ENCODE data around the gene ADCY10. TPM values are rescaled to one million over a fixed set of nuclear protein-coding genes. Genes with fewer than 3 reads are reported as not detected.

The ADCY10 gene
- total and polyA plus RNA-seq, 2 of the 4 experiments (the other 2 are of a cell fraction) = under 0.01 to 0.03 TPM

DNA sequence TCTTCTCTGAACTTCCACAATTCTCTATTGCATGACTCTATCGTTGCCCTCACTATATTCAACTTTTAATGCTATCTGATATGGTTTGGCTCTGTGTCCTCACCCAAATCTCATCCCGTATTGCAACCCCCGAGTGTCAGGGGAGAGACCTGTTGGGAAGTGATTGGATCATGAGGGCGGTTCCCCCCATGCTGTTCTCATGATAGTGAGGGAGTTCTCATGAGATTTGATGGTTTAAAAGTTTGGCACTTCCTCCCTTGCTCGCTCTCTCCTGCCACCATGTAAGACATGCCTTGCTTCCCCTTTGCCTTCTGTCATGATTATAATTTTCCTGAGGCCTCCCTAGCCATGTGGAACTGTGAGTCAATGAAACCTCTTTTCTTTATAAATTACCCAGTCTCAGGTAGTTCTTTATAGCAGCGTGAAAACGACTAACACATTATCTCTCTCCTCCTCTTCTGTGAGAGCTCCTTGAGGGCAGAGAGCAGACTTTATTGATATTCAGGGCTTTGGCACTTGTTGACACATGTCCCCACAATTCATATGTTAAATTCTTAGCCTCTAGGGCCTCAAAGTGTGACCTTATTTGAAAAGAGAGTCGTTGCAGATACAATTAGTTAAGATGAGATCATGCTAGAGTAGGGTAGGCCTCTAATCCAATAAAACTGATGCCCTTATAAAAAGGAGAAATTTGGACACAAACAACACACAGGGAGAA, 52.1 kb downstream of the ADCY10 start (continued):
- TF ChIP-seq, protein P1, sequence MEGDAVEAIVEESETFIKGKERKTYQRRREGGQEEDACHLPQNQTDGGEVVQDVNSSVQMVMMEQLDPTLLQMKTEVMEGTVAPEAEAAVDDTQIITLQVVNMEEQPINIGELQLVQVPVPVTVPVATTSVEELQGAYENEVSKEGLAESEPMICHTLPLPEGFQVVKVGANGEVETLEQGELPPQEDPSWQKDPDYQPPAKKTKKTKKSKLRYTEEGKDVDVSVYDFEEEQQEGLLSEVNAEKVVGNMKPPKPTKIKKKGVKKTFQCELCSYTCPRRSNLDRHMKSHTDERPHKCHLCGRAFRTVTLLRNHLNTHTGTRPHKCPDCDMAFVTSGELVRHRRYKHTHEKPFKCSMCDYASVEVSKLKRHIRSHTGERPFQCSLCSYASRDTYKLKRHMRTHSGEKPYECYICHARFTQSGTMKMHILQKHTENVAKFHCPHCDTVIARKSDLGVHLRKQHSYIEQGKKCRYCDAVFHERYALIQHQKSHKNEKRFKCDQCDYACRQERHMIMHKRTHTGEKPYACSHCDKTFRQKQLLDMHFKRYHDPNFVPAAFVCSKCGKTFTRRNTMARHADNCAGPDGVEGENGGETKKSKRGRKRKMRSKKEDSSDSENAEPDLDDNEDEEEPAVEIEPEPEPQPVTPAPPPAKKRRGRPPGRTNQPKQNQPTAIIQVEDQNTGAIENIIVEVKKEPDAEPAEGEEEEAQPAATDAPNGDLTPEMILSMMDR (conservative IDR thresholded peaks at IDR 0.05; ENCODE audit: low read depth, low read length) = no peak

DNA sequence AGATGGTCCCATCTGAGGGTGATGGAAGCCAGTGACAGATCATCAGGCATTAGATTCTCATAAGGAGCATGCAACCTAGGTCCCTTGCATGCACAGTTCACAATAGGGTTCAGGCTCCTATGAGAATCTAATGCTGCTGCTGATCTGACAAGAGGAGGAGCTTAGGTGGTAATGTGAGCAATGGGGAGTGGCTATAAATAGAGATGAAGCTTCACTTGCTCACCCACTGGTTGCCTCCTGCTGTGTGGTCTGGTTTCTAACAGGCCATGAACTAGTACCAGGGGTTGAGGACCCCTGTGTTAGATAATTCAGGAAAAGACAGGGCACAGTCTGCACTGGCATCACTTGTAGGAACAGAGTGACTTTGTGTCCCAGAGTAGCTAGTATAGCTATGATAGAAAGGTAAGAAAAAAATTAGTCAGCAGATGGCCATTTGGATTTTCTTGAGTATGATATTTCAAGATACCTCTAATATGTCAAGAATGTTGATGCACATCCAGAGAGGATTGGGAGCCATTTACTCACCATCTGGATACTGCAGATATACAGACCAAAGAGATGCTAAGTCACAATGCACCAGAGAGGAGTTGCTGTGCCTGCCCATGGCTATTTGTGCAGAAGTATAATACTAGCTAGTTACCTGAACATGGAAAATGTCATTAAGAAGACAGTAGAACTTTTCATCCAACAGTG, 53.6 kb downstream of the ADCY10 start:
- CTCF ChIA-PET = no interaction called here
- Histone ChIP-seq H3K27me3 (ENCODE audit: control insufficient read depth, insufficient read depth, low read length) (no peaks in the 10 kb centered on the region), H4K8ac (ENCODE audit: low read depth in 2 of 2, low read length in 2 of 2) (peak overlapping the region in 1 of 2 experiments; percentile 44; a peak in 1 of 4 replicates), H3K9me3 (ENCODE audit: control insufficient read depth, insufficient read depth, low read length) (no peaks in the 10 kb centered on the region), H3K56ac (ENCODE audit: extremely low read depth, insufficient read depth, low read length) (no peak overlapping the region), H2BK20ac (ENCODE audit: low read depth, low read length) (peak overlapping the region; percentile 82; the same call in 1 of the 2 replicates), H2AK9ac (replicated peaks; ENCODE audit: low read depth, low read length, poor library complexity) (no peak overlapping the region), H2AFZ (replicated peaks; ENCODE audit: low read length, poor library complexity) (no peak overlapping the region), H3K23ac (ENCODE audit: low read depth, low read length) (0 out of 2 replicates have a peak overlapping the region, but pooled peaks have one; percentile 23), H3K4ac (ENCODE audit: low read depth, low read length) (peak overlapping the region; percentile 74; the same call in 1 of the 2 replicates), H4K5ac (ENCODE audit: low read depth, low read length) (no peak overlapping the region; the same call in 1 of the 2 replicates), H2AK5ac (ENCODE audit: low read depth, low read length) (peak overlapping the region; percentile 67; the same call in 1 of the 2 replicates), H3K9ac (ENCODE audit: low read depth, low read length) (no peak overlapping the region), H3K36me3 (ENCODE audit: control insufficient read depth, insufficient read depth, low read length) (no peaks in the 10 kb centered on the region), H4K20me1 (ENCODE audit: insufficient read depth, low read length) (no peaks in the 10 kb centered on the region), H3K4me2 (ENCODE audit: low read depth, low read length) (no peak overlapping the region), H2BK15ac (ENCODE audit: low read depth, low read length) (peak overlapping the region; percentile 73; the same call in 1 of the 3 replicates), H3K4me1 (ENCODE audit: control insufficient read depth, insufficient read depth, low read length) (peaks cover 7% of the 10 kb centered on the region), H2BK120ac (ENCODE audit: low read depth, low read length) (peak overlapping the region; percentile 60), H3K14ac (replicated peaks; ENCODE audit: low read depth, low read length) (peak overlapping the region; percentile 34), H3K27ac (ENCODE audit: insufficient read depth, low read length) (no peak overlapping the region), H3K18ac (ENCODE audit: low read depth, low read length) (peak overlapping the region; percentile 77; the same call in 1 of the 2 replicates), H3K79me1 (ENCODE audit: low read depth in 1 of 2, low read length in 2 of 2) (peaks cover 4 to 10% of the 10 kb centered on the region in 2 experiments; a peak in 2 of 4 replicates), H3K4me3 (ENCODE audit: insufficient read depth, low read depth, low read length) (no peak overlapping the region), H2BK5ac (ENCODE audit: low read depth, low read length, poor library complexity, severe bottlenecking) (peak overlapping the region; percentile 76), H3K9me1 (ENCODE audit: insufficient read depth, low read length) (peaks cover 5% of the 10 kb centered on the region; the same call in 1 of the 2 replicates), H4K91ac (ENCODE audit: insufficient read depth, low read depth, low read length) (no peak overlapping the region)
- intact Hi-C loops (cut with micrococcal nuclease) (no loop called here), dilution Hi-C loops (cut with HindIII; ENCODE audit: low sequenced_read_pairs, unreplicated experiment) (no loop called here), in situ Hi-C loops (cut with MboI; ENCODE audit: low sequenced_read_pairs) (no loop called here)
- ATAC-seq (ENCODE audit: low read depth) (peak; percentile 49; the same call in 1 of the 2 replicates), DNase-seq (peak; percentile 69)
- no TSS peak for BruUV-seq (replicated peaks)
- POLR2A ChIA-PET (ENCODE audit: unreplicated experiment) = no interaction called here
- TF ChIP-seq MAZ (IDR thresholded peaks at IDR 0.05; ENCODE audit: borderline replicate concordance, low read depth, low read length) (no peak), RCOR1 (IDR thresholded peaks at IDR 0.05; ENCODE audit: insufficient replicate concordance, low read length) (no peak), MXI1 (IDR thresholded peaks at IDR 0.05; ENCODE audit: borderline replicate concordance, low read depth, low read length) (no peak), CHD1 (IDR thresholded peaks at IDR 0.05; ENCODE audit: low read depth, low read length) (no peak), RFX5 (IDR thresholded peaks at IDR 0.05; ENCODE audit: low read depth, low read length) (no peak), NFE2L2 (IDR thresholded peaks at IDR 0.05; ENCODE audit: low read depth, low read length) (no peak), SMC3 (IDR thresholded peaks at IDR 0.05; ENCODE audit: low read depth, low read length) (no peak), CEBPB (IDR thresholded peaks at IDR 0.05; ENCODE audit: low read depth, low read length) (no peak), MAFK (IDR thresholded peaks at IDR 0.05; ENCODE audit: low read depth, low read length) (no peak)
- TF ChIP-seq, protein P2, sequence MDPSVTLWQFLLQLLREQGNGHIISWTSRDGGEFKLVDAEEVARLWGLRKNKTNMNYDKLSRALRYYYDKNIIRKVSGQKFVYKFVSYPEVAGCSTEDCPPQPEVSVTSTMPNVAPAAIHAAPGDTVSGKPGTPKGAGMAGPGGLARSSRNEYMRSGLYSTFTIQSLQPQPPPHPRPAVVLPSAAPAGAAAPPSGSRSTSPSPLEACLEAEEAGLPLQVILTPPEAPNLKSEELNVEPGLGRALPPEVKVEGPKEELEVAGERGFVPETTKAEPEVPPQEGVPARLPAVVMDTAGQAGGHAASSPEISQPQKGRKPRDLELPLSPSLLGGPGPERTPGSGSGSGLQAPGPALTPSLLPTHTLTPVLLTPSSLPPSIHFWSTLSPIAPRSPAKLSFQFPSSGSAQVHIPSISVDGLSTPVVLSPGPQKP (IDR thresholded peaks at IDR 0.05; ENCODE audit: borderline replicate concordance, low read depth, low read length) = no peak

All from IMR-90 (cell line).